ENCODE data around the gene FBXL4.

FBXL4 gene

DNA sequence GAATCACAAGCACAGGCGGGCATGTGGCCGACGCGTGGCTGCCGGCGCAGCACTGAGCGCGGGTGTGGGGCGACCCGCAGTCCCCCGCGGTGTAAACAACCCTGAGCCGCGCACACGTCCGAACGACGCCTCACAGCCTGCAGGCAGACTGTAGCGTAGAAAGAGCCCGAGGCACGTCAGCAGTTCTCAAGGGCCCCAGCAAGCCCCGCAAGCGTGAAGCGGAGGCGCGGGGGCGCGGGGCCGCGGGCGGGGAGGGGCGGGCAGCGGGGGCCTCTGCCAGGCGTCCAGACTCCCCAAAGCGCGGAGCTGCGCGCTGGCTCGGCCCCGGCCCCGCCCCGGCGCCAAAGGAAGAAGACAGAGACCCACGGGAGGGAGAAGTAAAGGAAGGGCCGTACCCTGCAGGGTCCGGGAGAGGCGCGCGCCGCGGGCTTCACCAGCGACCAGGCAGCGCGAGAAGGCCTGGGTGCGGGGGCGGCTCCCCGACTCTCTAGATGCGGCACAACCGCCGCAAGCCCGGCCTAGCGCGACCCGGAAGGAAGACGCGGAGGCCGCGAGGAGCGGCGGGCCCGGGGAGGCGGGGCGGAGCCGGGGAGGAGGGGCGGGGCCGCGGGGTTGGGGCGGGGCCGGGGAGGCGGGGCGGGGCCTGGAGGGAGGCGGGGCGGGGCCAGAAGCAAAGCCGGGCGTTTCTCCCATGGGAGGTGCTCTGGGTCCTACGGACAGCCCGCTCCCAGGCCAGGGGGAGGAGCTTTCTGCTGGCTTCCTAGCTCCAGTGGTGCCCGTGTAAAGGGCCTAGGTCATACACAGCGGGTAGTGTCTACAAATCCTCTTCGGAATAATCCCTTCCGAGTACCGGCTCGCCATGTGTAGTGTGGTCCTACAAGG is at the start of gene FBXL4:
Gene FBXL4, minus strand, starts transcription at position 536 of the 882 bp plus-strand sequence. CDS start 20,958 bp downstream, outside the sequence.
- in situ Hi-C loops (cut with MboI; ENCODE audit: low sequenced_read_pairs), result no loop called here

DNA sequence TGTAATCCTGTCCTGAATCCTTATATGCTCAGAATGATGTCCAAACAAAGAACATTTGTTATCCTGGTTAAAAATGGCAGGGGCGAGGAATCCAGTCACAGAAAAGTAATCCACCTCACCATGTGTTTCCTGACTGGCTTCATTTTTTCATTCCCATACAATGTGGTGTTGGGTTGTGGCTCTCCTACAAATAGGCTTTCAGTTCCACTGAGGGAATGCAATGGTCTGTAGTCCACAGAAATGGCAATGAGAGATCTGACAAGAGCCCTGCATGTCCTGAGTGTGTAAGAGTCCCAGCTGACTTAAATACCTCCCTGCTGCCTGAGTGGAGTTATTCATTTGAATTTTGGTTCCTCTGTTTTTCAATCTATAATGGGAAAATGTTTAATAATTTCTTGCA is 47.4 kb upstream of the FBXL4 start:
- in situ Hi-C loops (cut with MboI; ENCODE audit: low sequenced_read_pairs), result no loop called here

DNA sequence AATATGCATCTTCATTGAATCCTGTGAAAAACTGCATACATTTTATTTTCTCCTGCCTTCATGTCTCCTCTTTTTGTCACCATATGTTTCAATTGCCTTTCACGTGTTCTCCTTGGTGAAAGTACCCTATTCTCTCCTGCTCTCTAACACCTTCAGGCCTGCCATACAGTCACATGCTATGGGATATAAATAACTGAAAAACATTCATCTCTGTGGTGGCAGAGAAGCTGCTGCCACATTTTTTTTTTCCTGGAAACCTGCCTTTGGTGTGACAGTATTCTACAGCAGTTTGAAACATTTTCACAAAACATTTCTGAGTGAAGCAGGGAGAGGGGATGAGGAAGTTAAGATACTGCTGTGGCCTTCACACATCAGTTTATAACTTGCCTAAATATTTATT is 44.8 kb upstream of the FBXL4 start:
- in situ Hi-C loops (cut with MboI; ENCODE audit: low sequenced_read_pairs), result no loop called here

DNA sequence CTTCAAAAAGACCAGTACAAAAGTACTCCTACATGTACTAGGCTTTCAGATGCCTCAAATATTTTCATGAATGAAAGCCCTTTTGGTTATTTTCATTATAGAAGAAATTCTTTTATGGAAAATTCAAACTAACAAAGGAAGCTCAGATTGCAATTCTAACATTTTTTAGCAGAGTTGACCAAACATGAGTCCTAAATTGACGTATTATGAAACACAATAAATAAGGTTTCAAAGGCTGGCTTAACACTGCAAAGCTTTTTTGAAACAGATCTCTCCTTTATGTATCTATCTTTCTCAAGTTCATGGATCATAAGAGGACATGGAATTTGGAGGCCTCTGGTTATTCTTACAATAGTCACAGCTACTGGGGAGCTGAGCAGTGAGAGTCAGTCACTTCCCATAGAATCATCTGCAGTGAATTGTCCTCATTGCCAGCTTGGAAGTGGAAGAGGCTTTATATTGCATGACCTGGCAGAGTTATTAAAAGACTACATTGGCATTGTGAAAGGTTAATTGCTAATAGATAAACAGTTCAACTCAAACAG is 38.4 kb upstream of the FBXL4 start:
- in situ Hi-C loops (cut with MboI; ENCODE audit: low sequenced_read_pairs), result no loop called here

DNA sequence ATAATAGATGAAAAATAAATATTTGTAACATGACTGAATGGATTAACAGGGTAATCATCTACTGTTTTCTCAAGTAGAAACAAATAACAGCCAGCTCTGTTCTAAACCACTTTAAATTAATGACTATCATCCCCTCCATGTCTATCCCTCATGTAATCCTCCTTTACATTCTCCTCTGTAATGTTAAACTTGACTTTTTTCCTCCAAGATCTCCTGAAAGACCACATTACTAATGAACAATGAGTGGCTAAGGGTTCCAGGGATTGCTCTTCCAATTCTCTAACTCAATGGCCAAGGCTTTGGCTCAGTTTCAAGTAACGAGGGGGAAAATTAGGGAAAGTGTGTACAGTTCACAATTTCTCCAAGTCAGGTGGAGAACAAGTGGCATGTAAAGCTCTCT is 37.6 kb upstream of the FBXL4 start:
- in situ Hi-C loops (cut with MboI; ENCODE audit: low sequenced_read_pairs), result no loop called here

DNA sequence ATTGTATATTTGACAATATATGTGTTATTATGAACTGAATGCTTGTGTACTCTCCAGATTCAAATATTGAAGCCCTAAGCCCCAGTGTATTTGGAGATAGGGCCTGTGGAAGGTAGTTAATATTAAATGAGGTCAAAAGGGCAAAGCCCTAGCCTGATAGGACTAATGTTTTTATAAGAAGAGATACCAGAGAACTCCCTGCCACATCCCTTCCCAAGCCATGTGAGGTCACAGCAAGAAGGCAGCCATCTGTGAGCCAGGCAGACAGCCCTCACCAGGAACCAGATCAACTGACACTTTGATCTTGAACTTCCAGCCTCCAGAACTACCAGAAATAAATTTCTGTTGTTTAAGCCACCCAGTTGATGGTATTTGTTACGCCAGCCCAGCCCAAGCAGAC is 36.4 kb upstream of the FBXL4 start:
- in situ Hi-C loops (cut with MboI; ENCODE audit: low sequenced_read_pairs), result no loop called here

DNA sequence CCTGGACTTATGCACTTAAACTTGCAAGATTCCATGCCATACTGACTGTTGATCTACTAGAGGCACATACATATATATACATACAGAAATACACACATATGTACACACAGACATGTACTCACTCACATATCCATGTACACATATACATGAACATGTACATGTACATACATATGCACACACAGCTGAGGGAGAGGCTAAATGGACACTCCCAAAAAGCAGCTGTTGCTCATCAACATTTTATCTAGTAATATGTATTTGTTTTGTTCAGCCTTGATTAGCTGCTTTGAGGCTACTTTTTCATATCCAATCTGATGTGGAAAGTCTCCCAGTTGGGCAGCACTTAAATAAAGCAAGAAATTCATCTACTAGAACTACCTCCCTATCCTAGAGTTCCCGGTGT is 33.7 kb upstream of the FBXL4 start:
- in situ Hi-C loops (cut with MboI; ENCODE audit: low sequenced_read_pairs), result no loop called here

DNA sequence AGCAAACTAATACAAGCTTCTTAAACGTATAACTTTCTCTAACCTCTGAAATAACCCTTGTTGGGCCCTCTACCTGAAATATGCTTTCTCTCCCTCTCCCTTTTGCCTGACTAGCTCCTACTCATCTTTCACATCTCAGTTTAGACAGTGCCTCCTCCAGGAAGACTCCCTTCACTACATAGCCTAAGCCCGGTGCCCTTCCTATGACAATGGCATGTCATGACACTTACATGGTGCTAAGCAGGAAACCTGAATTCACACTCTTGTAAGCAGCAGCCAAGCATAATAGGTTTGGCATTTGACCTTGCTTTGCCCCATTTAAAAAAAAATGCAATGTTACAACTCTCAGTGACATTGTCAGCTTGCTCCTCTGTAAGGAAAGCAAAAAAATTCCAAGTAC is 33.1 kb upstream of the FBXL4 start:
- in situ Hi-C loops (cut with MboI; ENCODE audit: low sequenced_read_pairs), result no loop called here

DNA sequence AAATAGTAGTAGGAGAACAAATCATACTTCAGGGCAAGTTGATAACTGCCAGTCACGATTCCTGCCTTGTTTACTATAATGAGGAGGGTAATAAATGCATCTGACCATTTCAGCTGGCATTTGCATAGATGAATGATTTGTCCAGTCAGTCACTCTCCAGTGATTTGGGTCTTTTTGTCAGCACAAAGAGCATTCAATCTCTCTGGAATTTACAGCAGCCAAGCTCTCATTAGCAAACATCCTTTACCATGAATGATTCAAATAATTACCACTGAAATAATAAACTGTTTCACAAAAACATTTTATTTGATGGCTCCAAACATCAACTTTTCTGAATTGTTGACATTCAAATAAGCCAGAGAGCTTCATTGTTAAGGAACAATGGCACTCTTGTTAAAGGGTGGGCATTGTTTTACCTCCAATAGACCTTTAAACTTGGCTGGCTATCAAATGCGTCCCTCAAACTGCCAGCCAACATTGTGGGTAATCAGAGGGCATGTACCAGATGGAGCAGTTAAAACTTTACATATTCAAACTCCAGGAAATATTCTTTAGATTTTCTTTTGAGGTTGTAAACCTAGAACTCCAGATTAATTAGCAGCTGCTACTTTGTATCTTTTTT is 30.0 kb upstream of the FBXL4 start:
- in situ Hi-C loops (cut with MboI; ENCODE audit: low sequenced_read_pairs), result no loop called here

DNA sequence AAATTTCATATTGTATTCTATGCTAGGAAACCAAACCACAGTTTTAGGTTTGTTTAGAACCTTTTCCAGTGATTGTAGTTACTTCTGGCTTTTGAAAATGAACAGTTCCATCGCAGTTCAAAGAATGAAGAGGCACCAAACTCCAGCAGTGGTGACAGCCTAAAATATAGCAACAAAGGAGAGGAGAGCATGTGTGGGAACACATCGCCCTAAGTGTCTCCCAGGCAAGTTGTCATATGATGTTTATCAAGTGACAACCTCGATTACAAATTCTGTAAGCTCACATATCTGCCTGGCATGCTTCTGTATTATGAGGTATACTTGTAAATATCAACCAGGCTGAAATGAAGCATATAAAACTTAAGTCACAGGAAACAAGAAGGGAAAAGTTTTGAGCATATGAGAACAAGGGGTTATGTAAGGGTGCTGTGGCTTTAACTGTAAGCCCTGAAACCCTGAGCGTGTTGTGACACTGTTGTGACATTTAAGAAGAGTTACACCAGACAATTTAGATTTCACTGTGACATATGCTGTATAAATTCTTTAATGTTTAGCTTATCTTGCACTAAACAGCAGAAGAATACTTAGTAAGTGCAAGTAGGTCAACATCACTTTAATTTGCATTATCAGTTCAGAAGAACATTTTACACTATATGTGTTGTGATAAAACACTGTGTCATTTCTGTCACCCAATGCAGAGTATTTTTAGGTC is 29.1 kb upstream of the FBXL4 start:
- in situ Hi-C loops (cut with MboI; ENCODE audit: low sequenced_read_pairs), result no loop called here

DNA sequence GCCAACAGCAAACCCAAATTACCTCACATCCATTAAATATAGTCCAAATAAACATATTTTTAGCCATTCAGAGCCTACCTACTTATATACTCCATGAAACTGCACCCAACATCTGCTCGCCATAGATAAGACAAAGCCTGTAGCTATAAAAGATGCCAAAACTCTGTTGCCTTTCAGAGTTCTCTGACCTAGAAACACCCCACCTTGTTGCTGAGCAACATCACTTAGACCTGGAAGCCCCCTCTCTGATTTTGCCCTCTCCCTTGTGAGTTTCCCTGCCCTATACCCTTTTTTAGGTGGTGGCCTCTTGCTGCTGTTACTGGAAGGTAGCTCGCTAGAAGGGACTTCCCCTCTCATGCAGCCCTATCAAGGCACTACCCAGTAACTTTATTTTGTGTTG is 27.7 kb upstream of the FBXL4 start:
- in situ Hi-C loops (cut with MboI; ENCODE audit: low sequenced_read_pairs), result no loop called here

DNA sequence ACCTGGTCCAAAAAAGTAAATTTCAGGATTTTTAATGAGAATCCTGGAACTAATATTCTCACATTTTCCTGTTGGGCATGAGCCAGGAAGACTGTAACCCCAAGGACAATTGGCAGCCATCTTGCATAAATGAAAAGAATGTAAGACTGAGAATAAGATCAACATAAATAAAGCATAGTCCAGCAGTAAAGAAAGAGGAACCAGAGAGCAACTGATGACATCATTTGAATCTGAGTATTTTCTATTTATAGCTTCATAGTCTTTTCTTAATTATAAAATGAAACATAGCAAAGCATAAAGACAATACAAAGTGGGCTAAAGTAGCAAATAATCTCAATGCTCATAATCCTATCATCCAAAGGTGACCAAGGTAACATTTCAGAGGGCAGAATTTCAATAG is 26.6 kb upstream of the FBXL4 start:
- in situ Hi-C loops (cut with MboI; ENCODE audit: low sequenced_read_pairs), result no loop called here

DNA sequence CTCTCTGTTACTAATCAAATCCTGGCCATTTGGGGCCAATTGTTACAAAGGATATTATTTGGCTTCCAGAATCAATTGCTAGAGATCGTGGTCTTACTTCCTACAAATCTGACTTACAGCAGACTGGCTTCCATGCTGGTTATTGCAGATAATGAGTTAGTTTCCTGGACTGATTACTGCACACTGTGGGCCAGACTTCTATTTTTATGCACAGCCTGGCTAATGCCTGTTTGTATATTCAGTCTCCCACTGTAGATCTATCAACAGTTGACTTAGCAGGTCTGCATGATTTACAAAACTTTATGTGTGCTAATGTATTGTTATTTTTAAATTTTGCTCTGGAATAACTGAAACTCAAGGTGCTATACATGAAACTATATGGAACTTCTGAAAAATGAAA is 25.8 kb upstream of the FBXL4 start:
- in situ Hi-C loops (cut with MboI; ENCODE audit: low sequenced_read_pairs), result no loop called here

DNA sequence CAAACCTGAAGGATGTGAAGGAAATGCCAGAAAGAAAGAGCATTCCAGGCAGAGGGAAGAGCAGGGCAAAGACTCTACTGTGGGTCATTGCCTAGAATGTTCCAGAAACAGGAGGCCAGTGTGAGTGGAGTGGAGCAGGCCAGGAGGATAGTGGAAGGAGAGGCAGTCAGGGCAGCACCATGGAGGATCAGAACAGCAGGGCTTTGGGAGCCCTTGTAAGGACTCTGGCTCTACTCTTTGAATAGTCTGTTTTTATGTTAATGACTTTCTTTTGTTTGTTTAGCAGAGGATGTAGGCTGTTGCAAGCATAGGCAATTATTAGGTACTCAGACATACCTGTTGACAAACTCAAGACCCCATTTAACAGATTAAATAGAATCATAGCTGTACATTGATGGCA is 23.6 kb upstream of the FBXL4 start:
- in situ Hi-C loops (cut with MboI; ENCODE audit: low sequenced_read_pairs), result no loop called here

DNA sequence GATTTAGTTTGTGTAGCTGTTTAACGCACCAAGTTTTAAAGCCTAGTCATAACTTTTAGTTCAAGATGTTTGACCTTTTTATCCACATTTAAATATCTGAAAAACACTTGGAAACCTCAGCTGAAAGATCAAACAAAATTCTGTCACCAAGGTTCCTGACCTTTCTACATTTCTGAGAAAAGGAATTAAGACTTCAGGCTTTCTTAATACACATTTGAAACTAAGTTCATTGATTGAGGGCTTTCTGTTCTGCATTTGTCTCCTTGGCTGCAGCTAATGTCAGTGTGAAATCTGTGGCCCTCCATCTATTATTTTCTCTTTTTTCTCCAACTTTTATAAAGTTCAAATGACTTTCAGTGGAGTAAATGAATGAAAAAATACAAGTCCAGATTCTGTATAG is 22.7 kb upstream of the FBXL4 start:
- in situ Hi-C loops (cut with MboI; ENCODE audit: low sequenced_read_pairs), result no loop called here

DNA sequence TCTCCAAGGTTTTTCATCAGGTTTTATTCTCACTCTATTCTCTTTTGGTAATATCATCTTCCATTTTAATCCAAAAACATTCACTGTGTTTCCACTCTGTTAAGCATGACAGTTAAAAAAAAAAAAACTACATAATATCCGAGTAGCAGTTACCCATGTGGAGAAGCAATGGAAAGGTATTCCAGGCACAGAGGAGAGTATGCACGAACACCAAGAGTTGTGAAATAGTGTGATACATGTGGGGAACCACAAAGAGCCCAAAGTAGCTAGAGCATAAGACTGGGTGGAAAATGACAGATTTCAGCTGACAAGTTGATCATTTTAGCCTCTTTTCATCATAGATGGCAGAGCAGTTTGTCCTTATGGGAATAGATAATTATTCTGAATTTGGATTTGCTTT is 19.9 kb upstream of the FBXL4 start:
- in situ Hi-C loops (cut with MboI; ENCODE audit: low sequenced_read_pairs), result no loop called here

DNA sequence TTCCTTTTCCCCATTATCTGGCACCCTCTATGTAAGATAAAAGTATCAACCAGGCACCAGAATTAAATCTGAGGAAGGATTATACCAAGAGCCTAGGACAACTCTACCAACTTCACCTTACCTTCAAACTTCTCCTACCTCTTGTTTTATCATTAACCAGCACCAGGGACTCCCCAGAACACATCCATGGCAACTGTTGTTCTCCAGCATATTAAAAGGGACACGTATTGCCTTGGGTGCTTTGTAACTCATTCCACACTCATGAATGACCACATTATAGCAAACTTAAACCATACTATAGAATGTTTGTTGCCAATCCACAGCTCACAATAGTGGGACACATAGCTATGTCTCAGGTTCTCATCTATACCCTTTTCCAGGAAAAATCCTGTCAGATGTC is 11.9 kb upstream of the FBXL4 start:
- in situ Hi-C loops (cut with MboI; ENCODE audit: low sequenced_read_pairs), result no loop called here

DNA sequence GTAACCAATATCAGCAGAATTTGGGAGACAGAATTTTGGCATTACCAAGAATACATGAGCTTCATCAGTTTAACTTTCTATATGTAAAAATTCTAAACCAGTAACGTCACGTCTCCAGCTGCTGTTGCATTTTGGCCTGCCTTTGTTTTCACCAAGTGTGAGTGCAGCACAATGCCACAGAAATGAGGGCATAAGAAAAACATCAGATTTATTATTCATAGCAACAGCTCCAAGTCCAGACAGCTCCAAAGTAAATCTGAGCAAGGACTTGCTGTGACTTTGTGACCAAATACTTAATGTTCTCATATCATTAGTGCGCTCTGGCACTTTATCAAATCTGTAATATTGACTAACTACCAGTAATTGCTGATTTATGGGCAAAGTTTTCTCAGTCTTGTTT is 11.0 kb upstream of the FBXL4 start:
- in situ Hi-C loops (cut with MboI; ENCODE audit: low sequenced_read_pairs), result no loop called here

DNA sequence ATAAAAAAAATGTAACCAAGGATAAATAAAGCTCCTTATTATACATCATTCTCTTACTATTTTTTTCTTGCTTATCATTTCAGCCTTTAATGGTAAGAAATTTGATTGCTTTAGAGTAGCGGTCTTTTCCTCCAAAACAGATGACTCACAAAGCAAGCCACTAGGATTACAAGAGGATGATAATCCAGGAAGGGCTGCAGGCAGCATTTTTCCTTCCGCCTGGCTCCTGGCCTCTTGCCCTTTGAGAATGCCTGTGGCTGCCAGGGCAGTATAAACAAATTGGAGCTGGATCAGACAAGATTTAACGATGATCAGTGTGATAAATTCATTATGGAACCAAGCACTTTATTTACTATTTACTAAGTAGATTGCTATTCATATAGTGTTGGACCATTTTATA is 9.7 kb upstream of the FBXL4 start:
- in situ Hi-C loops (cut with MboI; ENCODE audit: low sequenced_read_pairs), result no loop called here

DNA sequence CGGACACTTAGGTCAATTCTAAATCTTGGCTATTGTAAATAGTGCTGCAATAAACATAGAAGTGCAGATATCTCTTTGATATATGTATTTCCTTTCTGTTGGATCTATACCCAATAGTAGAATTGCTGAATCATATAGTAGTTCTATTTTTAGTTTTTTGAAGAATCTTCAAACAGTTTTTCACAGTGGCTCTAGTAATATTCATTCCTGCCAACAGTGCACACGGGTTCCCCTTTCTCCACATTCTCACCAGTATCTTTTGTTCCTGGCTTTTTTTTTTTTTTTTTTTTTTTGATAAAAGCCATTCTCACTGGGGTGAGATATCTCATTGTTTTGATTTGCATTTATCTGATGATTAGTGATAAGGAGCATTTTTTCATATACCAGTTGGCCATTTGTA is 1.8 kb upstream of the FBXL4 start:
- in situ Hi-C loops (cut with MboI; ENCODE audit: low sequenced_read_pairs), result no loop called here

DNA sequence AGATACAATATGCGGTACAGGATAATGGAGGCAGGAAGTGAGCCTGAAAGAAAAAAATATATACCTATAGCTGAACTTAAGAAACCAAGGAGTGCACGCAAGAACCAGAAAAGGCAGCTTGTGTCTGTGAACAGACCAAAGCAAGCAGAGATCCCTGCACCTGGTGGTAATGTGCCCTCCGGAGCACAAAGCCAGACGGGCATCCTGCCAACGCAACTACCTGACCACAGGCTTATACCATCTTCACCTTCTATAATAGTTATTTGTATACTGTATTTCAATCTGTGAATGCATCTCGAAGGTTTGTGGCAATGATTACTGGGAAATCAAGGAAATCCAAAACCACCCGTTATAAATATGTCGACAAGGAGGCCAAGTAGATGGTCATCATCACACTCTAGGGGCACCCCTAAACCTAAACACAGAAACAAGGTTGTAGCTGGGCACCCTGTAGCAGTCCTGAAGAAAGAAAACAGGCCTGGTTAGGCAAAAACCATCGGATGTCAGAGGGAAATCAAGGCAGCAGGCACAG is 801 bp downstream of the FBXL4 start:
- in situ Hi-C loops (cut with MboI; ENCODE audit: low sequenced_read_pairs), result no loop called here

Data from HL-60/S4 treated with phorbol 12-myristate 13-acetate at 8.2 ng/mL for 4 days and 3 days (cell line).